Sciatic nerve (tissue), 2 donors: ENCODE results near the gene OTX2. TPM values are rescaled to one million over a fixed set of nuclear protein-coding genes. Genes with fewer than 3 reads are reported as not detected.

Experiments
- ATAC-seq: fragments of 200-7000 bp; cut with Tn5 transposase; one replicate; pipeline ENCODE4 v1.9.1; 2020; ENCODE audit warnings: mild to moderate bottlenecking, moderate library complexity
- DNase-seq: peaks from one replicate; pipeline ENCODE4 v3.0.0-alpha.2; 2020; ENCODE audit warnings: low spot score
- intact Hi-C: fragments of 100-400 bp; cut with DNase I; formaldehyde crosslinking; loops from one replicate; pipeline ENCODE4 v1.14.2; 2022
- total RNA-seq: library from RNA; stranded (reverse); fragmentation: NEBNext Ultra II Directional; extraction: Animal tissue kit (Norgen Biotek cat#: 25700); gene quantifications from one replicate; pipeline ENCODE4 v1.2.1, GENCODE V29; 2021
- donor health status: DM: no; HTN: no; CAD: no.
- donor health status: DM: no; HTN: no; CAD: no.

The OTX2 gene
- total RNA-seq, 1 donor from 2014 or later: not detected

DNA sequence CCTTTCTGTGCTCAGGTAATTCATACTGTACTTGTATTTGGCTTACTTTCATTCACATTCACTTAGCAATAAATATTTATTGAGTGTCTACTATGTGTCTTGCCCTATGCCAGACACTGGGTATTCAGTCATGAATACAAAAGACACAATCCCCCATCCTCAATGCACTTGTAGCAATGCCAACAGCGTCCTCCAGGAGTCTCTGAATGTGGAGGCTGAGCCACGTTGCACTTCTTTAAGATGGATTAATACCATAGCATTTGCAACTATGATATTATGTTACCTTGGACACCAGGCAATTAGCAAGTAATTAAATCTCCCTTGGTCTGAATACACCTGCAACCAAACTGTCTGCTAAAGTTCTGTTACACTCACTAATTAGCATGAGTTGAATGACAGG lies 58.8 kb downstream of the OTX2 start:
- ATAC-seq: no peak
- intact Hi-C loops: no loop called here
- DNase-seq: no peak

Other genes with a start within 250 kb of the OTX2 start
- 27.0 TPM for gene TMEM260, start 230.7 kb downstream of the OTX2 start, total RNA-seq